DMS153 treated with DMSO at 0.1 percent for 48 hours (cell line): ENCODE measurements around the gene CCPG1.
"Not testable (repeated sequence)": the region's sequence is repeated elsewhere in the genome, so short reads cannot be mapped to it uniquely, and the experiment has no call there.

Source experiments
- DNase-seq: peaks from one replicate; lab custom pipeline; 2025; ENCODE audit not compliant: unreplicated experiment; lab: John Stamatoyannopoulos, UW

The CCPG1 gene, protein sequence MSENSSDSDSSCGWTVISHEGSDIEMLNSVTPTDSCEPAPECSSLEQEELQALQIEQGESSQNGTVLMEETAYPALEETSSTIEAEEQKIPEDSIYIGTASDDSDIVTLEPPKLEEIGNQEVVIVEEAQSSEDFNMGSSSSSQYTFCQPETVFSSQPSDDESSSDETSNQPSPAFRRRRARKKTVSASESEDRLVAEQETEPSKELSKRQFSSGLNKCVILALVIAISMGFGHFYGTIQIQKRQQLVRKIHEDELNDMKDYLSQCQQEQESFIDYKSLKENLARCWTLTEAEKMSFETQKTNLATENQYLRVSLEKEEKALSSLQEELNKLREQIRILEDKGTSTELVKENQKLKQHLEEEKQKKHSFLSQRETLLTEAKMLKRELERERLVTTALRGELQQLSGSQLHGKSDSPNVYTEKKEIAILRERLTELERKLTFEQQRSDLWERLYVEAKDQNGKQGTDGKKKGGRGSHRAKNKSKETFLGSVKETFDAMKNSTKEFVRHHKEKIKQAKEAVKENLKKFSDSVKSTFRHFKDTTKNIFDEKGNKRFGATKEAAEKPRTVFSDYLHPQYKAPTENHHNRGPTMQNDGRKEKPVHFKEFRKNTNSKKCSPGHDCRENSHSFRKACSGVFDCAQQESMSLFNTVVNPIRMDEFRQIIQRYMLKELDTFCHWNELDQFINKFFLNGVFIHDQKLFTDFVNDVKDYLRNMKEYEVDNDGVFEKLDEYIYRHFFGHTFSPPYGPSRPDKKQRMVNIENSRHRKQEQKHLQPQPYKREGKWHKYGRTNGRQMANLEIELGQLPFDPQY

DNA sequence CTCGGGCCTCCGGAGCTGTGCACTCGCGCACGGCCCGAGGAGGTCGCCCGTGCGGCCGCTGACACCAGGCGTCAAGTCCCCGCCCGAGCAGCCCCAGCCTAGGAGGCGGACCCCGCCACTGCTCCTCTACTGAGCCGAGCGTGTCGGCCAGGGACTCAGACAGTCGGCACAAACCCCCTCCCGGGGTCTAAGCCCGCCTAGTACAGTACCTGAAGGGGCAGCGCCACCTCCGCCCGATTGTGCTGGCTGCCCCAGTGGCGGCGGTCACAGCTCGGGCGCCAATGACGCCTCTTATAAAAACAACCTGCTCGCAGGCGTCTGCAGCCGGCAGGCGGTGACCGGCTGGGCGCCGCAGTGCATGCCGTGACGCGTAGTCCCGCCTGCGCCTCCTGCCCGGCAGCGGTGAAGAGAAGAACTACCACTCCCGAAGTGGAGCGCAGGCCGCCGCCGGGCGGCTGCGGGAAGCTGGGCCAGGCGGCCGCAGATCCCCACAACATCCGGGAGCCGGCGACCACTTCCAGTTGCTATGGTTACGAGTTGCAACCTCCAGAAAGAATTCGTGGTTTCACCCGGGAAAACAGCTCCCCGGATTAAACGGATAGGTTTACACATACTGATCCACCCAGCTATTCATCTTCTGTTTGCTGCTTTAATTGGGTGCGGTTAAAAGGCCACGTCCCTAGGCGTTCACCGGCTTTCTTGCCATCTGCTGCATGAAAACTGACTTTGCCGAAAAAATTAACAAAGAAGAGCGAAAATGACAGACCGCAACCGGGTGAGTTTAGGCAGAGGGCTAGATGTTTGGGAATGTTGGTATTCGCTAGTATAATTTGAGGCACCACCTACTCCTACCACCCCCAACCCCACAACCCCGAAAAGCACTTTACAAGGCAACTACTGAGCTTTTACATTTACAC lies at the start of gene CCPG1, which contains the start of gene PIERCE2:
TSS of gene CCPG1 (minus strand) at position 348 of the 917 bp plus-strand sequence. CDS start 18,935 bp downstream, outside the sequence.
TSS of gene PIERCE2 (plus strand) at position 484 of the 917 bp plus-strand sequence. CDS start at position 758, 274 bp downstream.
- DNase-seq = peak; percentile 68

DNA sequence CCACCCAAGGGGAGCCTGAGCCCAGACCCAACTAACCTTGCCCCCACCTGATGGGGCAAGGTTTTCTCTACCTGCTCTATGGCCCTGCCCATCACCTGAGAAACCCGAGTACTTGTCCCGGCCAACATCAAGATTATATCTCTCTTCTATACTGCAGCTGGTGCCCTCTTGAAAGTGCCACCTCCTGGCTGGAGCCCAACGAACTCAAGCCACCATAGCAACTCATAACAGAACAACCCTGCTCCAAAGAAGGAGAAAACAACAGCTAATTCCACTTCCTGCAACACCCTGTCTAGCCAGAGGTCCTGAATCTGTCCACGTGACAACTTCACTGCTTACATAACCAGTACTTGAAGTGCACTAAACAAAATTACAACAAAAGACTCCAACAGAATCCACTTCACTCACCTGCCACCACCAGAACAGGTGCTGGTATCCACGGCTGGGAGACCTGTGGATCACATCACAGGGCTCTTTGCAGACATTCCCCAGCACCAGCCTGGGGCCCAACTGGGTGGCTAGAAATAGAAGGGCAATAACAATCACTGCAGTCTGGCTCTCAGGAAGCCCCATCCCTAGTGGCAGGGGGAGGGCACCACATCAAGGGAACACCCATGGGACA lies 49.4 kb upstream of the CCPG1 start:
- peak; percentile 67 for DNase-seq

DNA sequence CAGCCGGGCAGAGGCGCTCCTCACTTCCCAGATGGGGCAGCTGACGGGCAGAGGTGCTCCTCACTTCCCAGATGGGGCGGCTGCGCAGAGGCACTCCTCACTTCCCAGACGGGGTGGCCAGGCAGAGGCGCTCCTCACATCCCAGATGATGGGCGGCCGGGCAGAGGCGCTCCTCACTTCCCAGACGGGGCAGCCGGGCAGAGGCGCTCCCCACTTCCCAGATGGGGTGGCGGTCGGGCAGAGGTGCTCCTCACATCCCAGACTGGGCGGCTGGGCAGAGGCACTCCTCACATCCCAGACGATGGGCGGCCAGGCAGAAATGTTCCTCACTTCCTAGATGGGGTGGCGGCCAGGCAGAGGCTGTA lies 38.9 kb upstream of the CCPG1 start:
- not testable (repeated sequence) for DNase-seq

DNA sequence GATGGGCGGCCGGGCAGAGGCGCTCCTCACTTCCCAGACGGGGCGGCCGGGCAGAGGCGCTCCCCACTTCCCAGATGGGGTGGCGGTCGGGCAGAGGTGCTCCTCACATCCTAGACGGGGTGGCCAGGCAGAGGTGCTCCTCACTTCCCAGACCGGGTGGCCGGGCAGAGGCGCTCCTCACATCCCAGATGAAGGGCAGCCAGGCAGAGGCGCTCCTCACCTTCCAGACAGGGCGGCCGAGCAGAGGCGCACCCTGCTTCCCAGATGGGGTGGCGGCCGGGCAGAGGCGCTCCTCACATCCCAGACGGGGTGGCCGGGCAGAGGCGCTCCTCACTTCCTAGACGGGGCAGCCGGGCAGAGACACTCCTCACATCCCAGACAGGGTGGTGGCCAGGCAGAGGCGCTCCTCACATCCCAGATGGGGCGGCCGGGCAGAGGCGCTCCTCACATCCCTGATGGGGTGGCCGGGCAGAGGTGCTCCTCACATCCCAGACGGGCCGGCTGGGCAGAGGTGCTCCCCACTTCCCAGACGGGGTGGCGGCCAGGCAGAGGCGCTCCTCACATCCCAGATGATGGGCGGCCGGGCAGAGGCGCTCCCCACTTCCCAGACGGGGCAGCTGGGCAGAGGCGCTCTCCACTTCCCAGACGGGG lies 38.3 kb upstream of the CCPG1 start:
- DNase-seq = not testable (repeated sequence)

DNA sequence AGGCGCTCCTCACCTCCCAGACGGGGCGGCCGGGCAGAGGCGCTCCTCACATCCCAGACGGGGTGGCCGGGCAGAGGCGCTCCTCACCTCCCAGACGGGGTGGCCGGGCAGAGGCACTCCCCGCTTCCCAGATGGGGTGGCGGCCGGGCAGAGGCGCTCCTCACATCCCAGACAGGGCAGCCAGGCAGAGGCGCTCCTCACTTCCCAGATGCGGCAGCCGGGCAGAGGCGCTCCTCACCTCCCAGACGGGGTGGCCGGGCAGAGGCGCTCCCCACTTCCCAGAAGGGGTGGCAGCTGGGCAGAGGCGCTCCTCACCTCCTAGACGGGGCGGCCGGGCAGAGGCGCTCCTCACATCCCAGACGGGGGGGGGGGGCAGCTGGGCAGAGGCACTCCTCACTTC lies 37.8 kb upstream of the CCPG1 start:
- not testable (repeated sequence) for DNase-seq

DNA sequence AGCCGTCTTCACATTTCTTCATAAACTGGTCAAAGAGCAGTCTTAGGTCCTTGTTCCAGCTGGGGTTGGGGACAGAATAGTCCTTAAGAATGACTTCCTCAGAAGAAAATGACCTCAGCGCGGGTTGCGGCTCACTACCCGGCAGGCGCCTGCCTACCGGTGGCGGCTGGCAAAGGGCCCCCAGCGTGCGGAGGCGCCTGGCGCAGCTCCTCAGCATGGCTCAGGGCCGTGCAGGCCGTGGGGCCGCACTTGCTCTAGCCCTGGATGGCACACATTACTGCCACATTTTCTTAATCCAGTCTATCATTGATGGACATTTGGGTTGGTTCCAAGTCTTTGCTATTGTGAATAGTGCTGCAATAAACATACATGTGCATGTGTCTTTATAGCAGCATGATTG lies 35.0 kb upstream of the CCPG1 start:
- not testable (repeated sequence) for DNase-seq

DNA sequence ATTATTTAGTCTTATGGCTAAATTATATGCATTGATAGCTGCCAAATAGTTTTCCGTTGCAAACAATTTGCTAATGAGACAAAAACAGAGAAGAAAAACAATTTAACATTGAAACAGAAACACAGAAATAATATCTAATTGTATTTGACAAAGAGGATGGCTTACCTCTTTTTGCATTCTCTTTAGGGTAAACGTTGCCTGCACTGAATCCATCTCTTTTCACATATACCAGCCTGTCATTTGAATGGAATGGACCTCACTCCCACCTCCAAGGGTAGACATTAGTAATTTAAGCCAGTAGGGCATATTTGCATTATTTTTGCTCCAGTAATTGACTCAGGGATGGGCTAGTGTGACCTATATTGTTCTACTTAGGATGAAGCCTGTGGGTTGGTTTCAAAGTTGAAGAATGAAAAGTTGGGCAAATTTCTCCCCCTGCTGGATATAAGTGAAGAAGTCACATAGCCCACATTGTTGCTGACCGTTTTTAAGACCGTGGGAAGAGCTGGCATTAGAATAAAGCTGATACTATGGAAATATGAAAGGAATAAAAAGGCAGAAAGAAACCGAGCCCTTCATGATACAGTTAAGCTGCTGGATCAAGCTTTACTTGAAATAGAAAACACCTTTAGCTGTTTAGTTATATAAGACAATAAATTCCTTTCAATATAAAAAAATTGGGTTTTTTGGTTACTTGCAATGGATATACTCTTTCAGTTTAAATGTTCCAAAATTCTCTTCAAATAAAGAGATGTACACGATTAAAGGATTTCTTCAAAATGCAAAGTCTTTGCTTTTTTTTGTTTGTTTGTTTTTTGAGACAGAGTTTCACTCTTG lies 27.0 kb upstream of the CCPG1 start:
- DNase-seq = peak; percentile 2

DNA sequence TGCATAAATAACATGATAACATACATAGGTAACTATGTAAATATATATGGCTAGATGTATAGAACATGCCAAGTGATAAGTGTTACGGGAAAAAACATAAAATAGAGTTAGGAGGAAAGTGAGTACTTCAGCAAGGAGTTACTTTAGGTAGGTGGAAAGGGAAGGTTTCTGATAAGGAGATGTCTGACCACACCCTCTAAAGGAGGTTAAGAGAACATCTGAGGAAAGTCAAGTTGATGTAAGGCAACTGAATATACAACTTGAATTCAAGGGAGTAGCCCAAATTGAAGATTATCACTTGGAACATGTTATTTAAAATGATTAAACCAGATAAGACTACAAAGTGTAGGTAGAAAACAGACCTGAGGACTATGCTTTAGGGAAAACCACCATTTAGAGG lies 13.9 kb upstream of the CCPG1 start:
- no peak for DNase-seq

DNA sequence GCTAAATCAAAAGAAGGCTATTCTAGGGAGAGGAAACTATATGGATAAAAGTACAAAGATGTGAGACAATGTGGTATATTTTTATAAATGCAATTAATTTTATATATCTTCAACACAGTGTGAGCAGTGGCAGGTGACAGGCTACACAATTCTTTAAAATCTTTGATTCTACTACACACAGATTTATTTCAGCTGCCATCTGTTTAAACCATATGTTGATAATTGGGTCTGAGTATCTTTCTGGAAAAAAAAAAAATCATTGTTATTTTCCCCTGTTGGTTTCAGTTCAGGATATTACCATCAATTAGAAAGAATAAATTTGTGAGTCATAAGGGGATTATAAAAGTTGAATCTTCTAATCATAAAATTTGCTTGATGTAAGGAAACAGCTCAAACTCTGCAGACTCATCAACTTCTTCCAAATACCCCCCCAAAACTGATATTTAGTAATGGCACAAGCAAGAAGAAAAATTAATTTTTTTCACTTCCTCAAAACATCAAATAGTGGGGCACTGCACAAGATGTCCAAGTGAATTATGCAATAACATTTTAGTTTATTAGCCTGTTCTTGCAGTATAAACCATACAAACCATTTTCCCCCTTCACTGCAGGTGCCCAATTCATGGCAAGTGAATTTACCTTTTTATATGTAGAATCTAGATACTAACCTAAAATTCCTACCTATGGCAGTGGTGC lies 12.2 kb upstream of the CCPG1 start:
- no peak for DNase-seq

DNA sequence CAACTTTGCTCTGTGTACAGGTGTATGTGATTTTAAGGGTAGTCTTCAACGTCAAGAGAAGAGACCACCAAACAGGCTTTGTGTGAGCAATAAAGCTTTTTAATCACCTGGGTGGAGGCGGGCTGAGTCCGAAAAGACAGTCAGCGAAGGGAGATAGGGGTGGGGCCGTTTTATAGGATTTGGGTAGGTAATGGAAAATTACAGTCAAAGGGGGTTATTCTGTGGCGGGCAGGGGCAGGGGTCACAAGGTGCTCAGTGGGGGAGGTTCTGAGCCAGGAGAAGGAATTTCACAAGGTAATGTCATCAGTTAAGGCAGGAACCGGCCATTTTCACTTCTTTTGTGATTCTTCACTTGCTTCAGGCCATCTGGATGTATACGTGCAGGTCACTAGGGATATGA lies 9.5 kb upstream of the CCPG1 start:
- not testable (repeated sequence) for DNase-seq

DNA sequence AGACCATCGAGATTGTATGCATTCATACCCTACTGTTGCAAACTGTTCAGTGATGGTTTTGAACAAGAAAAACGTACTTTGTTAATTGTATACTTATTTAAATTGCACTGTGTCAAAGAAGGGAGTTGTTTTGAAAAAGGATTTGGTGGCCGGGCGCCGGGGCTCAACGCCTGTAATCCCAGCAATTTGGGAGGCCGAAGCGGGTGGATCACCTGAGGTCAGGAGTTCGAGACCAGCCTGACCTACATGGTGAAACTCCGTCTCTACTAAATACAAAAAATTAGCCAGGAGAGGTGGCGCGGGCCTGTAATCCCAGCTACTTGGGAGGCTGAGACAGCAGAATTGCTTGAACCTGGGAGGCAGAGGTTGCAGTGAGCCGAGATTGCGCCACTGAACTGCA lies 817 bp upstream of the CCPG1 start:
- not testable (repeated sequence) for DNase-seq

DNA sequence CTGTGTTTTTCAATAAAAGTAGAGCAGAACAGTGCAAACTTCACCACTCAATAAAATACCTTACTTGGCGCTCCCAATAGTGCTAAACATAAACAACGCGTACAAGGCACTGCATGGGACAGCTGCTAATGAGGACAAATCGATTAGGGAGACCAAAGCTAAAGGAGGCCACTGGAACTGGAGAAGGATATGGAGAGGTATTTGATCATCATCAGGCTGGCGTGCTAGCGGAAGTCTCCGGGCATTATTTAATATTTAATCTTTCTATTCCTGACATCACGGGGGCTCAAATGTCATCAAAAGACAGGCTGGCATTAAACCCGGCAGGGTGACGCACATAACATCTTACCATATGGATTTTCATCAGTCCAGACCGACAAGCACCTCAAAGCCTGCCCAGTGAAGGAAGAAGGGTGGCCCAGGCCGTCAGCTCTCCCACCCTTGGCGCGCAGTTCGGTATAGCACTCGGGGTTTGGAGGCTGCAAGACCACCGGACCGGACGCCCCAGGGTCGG lies 604 bp downstream of the CCPG1 start:
- DNase-seq = no peak

DNA sequence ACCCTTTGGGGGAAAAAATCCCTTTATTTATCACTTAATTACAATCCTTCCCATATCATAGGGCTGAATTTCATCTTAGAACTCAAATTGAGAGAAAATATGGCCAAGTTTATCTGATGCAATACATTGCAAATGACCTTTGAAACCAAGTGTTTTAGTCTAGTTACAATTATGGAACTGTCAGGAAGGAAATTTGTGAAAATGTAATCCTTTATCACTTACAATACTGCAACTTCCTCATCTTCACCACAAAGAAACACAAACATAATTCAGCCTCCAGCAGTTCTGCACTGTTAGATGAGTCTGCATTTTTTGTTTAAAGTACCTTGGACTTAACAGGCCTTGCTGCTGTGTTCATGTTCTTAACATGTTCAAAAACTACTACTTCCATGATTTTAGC lies 4.6 kb downstream of the CCPG1 start:
- DNase-seq = no peak

DNA sequence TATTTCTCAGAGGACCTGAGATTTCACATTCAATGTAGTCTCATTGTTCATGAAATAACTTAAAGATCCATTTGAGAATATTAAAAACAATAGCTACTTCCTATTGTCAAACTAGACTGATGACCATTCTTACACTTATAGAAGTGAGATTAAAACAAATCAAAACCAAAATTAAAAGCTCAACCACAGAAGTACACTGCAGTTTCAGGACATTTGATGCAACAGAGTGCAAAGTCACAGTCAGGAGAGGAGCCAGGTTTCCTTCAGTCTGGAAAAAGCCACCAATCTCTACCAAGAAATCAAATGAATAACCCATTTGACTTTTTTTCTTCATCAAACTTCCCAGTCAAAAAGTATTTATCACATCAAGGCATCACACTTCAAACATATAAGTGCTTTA lies 5.5 kb downstream of the CCPG1 start:
- DNase-seq = no peak

DNA sequence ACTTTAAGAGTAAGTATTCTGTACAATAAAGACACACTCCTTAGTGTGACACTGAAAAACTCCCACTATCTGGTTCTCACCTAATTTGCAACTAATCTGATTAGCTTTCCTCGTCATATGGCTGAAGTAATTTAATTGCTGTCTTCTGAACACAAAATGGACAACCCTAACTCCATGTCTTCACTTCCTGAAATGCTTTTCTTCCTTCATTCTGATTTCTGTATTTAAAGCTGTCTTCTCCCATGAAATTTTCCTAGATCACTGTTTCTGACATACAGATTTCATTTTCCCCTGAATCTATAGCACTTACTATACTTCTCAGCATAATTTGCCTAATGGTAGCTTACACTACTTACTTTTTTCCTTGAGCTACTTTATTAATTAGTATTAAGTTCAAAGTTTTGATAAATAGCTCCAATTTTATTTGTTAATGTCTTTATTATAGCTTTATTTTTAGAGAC lies 6.3 kb downstream of the CCPG1 start:
- DNase-seq = no peak

DNA sequence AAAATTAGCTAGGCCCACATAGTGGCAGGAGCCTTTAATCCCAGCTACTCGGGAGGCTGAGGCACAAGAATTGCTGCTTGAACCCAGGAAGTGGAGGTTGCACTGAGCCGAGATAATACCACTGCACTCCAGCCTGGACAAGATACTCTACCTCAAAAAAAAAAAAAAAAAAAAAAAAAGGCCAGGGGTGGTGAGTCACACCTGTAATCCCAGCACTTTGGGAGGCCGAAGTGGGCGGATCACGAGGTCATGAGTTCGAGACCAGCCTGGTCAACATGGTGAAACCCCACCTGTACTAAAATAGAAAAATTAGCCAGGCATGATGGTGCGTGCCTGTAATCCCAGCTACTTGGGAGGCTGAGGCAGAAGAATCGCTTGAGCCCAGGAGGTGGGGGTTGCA lies 8.1 kb downstream of the CCPG1 start:
- DNase-seq = not testable (repeated sequence)

DNA sequence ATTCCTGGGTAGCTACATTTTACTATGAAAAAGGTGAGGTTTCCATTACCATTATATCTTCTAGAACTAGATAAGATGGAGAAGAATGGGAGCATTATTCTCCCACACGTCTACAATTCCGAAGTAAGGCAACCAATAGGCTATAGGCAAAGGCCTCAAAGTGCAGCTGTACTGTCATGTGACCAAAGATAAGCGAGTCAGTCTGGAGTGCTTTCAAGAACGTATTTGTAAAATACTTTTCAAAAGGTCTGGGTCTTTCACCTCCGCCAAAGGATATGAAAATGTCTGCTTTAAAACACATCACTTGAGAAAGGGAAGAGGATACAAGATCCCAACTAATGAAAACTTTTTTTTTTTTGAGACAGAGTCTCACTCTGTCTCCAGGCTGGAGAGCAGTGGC lies 9.9 kb downstream of the CCPG1 start:
- no peak for DNase-seq

DNA sequence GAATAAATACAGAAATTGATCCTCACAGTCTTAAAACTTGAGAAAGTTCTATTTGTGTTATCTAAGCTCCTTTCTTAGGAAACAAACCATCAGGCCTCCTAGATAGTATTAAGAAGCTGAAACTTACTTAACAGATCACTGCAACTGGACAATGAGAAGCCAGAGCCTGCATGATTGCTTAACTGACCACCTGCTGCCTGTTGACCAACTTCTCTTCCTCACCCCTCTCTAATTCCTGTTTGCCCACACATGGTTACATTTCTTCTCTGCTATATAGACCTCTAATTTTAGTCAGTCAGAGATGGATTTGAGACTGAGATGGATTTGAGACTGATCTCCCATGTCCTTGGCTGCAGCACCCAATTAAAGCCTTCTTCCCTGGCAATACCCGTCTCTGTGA lies 13.5 kb downstream of the CCPG1 start:
- no peak for DNase-seq
